HepG2 (cell line): ENCODE measurements around the gene CCNQ. TPM values are rescaled to one million over a fixed set of nuclear protein-coding genes. Genes with fewer than 3 reads are reported as not detected.

Experiments
- BCL6 ChIP-seq: IDR thresholded peaks from 2 replicates; pipeline ENCODE4 v1.6.1; 2016; ENCODE audit warnings: missing genetic modification reagents, missing compliant biosample characterization
- DPF2 ChIP-seq: sonication (generic); formaldehyde crosslinking; IDR thresholded peaks from 2 replicates; pipeline ENCODE4 v1.4.0; 2020; ENCODE audit warnings: mild to moderate bottlenecking, low read depth, missing genetic modification reagents, borderline replicate concordance
- ELF4 ChIP-seq: sonication (generic); formaldehyde crosslinking; IDR thresholded peaks from 2 replicates; pipeline ENCODE4 v1.5.0; 2020; ENCODE audit warnings: missing genetic modification reagents, mild to moderate bottlenecking, moderate library complexity, borderline replicate concordance
- GPN1 ChIP-seq: sonication (generic); formaldehyde crosslinking; IDR thresholded peaks from 2 replicates; pipeline ENCODE4 v1.5.1; 2020; ENCODE audit warnings: missing genetic modification reagents, borderline replicate concordance
- NR1H2 ChIP-seq: sonication (generic); formaldehyde crosslinking; IDR thresholded peaks from 2 replicates; pipeline ENCODE4 v1.8.1; 2022; ENCODE audit warnings: low read depth, missing genetic modification reagents, borderline replicate concordance
- SSRP1 ChIP-seq: IDR thresholded peaks from 2 replicates; pipeline ENCODE4 v1.6.1; 2016; ENCODE audit warnings: control low read depth
- ZBTB1 ChIP-seq: sonication (generic); formaldehyde crosslinking; IDR thresholded peaks from 2 replicates; pipeline ENCODE4 v1.4.0; 2020; ENCODE audit warnings: missing genetic modification reagents, borderline replicate concordance
- ZFP36L2 ChIP-seq: sonication (generic); formaldehyde crosslinking; IDR thresholded peaks from 2 replicates; pipeline ENCODE4 v1.4.0; 2020; ENCODE audit warnings: missing genetic modification reagents
- ZNF136 ChIP-seq: sonication (generic); formaldehyde crosslinking; IDR thresholded peaks from 2 replicates; pipeline ENCODE4 v1.8.1; 2022; ENCODE audit warnings: low read depth, mild to moderate bottlenecking, moderate library complexity, missing genetic modification reagents
- ZNF180 ChIP-seq: sonication (generic); formaldehyde crosslinking; IDR thresholded peaks from 2 replicates; pipeline ENCODE4 v1.4.0; 2020; ENCODE audit warnings: low read depth, missing genetic modification reagents, borderline replicate concordance
- ZNF260 ChIP-seq: sonication (generic); formaldehyde crosslinking; IDR thresholded peaks from 2 replicates; pipeline ENCODE4 v1.4.0; 2020; ENCODE audit warnings: missing genetic modification reagents, low read depth, mild to moderate bottlenecking, borderline replicate concordance
- polyA plus RNA-seq, 8 experiments: library from polyadenylated mRNA; depleted of rRNA in 3 of 8; stranded (reverse) in 7 of 8; unstranded in 1 of 8; fragments of >200 nt; fragmentation: Illumina TruSeq in 4 of 8; extraction: Trizol in 4 of 8; gene quantifications; 2 replicates each; pipeline versions ENCODE4 v1.2.1 to v1.2.3, GENCODE V29; 2011 to 2016; ENCODE audit warnings: low read depth in 4 of 8, missing spikeins in 1 of 8, mixed read lengths in 1 of 8; ENCODE audit not compliant: insufficient read depth in 1 of 8
- total RNA-seq, 5 experiments: library from RNA; depleted of rRNA; stranded (reverse); fragments of >200 nt; fragmentation: Illumina TruSeq; extraction: Trizol; gene quantifications; 2 replicates each; pipeline ENCODE4 v1.2.3, GENCODE V29; 2016; ENCODE audit warnings: low read depth in 1 of 5
- TF ChIP-seq, protein P1 (sequence below): sonication (generic); formaldehyde crosslinking; IDR thresholded peaks from 2 replicates; pipeline ENCODE4 v1.8.1; 2023; ENCODE audit warnings: missing genetic modification reagents, inconsistent platforms, borderline replicate concordance
- TF ChIP-seq, protein P2 (sequence below): sonication (generic); formaldehyde crosslinking; IDR thresholded peaks from 2 replicates; pipeline ENCODE4 v1.4.0; 2020; ENCODE audit warnings: missing genetic modification reagents, borderline replicate concordance
- TF ChIP-seq, protein P3 (sequence below): sonication (generic); formaldehyde crosslinking; IDR thresholded peaks from 2 replicates; pipeline ENCODE4 v1.8.1; 2023; ENCODE audit warnings: mild to moderate bottlenecking, inconsistent platforms, moderate library complexity, missing genetic modification reagents, borderline replicate concordance
- TF ChIP-seq, protein P4 (sequence below): IDR thresholded peaks from 2 replicates; pipeline ENCODE4 v1.6.1; 2016; ENCODE audit warnings: missing genetic modification reagents, missing compliant biosample characterization
- TF ChIP-seq, protein P5 (sequence below): sonication (generic); formaldehyde crosslinking; IDR thresholded peaks from 2 replicates; pipeline ENCODE4 v1.8.0; 2023; ENCODE audit warnings: mild to moderate bottlenecking, missing genetic modification reagents
- TF ChIP-seq, protein P6 (sequence below), 2 experiments: sonication (generic) in 1 of 2; formaldehyde crosslinking in 1 of 2; IDR thresholded peaks; 2 replicates each; pipeline versions ENCODE4 v1.6.1 to v1.9.0; 2014 to 2022; ENCODE audit warnings: antibody characterized with exemption in 1 of 2, borderline replicate concordance in 1 of 2, inconsistent platforms in 1 of 2, low read depth in 1 of 2, missing genetic modification reagents in 1 of 2

The CCNQ gene
- total and polyA plus RNA-seq, 2 of the 13 experiments (the other 11 are each of a cell fraction or from before 2014, with no cell fraction given): 15.0 to 25.5 TPM

DNA sequence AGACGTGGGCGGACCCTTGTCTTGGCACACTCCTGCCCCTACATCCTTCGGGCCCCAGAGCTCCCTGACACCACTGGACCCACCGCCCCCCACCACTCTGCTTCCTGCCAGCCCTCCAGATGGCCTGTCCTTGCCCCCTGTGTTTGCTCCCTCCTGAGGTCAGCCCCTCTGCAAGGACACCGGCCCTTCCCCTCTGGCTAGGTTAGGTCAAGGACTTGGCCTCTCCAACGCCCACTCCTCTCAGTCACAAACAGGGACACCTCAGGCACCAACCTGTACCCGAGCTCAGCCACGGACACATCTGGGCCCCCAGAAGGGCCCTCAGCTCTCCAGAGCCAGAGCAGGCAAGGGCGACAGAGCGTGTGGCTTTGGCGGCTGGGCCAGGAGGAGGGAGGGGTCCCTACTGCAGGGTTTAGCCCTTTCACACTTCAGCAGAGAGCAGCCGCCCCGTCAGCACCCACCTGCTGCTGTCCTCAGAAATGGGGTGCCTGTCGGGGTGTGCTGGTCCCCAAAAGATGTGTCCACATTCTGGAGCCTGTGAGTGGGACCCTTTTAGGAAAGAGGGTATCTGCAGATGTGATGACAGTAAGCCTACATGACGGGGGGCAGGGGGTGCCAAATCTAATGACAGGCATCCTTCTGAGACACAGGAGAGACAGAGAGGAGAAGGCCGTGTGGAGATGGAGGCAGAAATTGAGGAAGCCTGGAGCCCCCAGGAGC, 24.5 kb upstream of the CCNQ start (continued):
- TF ChIP-seq, protein P1, sequence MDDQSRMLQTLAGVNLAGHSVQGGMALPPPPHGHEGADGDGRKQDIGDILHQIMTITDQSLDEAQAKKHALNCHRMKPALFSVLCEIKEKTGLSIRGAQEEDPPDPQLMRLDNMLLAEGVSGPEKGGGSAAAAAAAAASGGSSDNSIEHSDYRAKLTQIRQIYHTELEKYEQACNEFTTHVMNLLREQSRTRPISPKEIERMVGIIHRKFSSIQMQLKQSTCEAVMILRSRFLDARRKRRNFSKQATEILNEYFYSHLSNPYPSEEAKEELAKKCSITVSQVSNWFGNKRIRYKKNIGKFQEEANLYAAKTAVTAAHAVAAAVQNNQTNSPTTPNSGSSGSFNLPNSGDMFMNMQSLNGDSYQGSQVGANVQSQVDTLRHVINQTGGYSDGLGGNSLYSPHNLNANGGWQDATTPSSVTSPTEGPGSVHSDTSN (CRISPR knock-in tag): no peak
- TF ChIP-seq SSRP1 (CRISPR knock-in tag) (no peak), ZNF180 (CRISPR knock-in tag) (no peak), BCL6 (CRISPR knock-in tag) (peak; percentile 47; the same call in 1 of the 2 replicates), ELF4 (CRISPR knock-in tag) (no peak), ZNF136 (CRISPR knock-in tag) (no peak), DPF2 (peak; percentile 67; the same call in 1 of the 2 replicates), ZNF260 (CRISPR knock-in tag) (no peak), ZBTB1 (CRISPR knock-in tag) (no peak), NR1H2 (CRISPR knock-in tag) (no peak), GPN1 (no peak), ZFP36L2 (CRISPR knock-in tag) (no peak)
- TF ChIP-seq, protein P2, sequence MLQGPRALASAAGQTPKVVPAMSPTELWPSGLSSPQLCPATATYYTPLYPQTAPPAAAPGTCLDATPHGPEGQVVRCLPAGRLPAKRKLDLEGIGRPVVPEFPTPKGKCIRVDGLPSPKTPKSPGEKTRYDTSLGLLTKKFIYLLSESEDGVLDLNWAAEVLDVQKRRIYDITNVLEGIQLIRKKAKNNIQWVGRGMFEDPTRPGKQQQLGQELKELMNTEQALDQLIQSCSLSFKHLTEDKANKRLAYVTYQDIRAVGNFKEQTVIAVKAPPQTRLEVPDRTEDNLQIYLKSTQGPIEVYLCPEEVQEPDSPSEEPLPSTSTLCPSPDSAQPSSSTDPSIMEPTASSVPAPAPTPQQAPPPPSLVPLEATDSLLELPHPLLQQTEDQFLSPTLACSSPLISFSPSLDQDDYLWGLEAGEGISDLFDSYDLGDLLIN (CRISPR knock-in tag): no peak
- TF ChIP-seq, protein P3, sequence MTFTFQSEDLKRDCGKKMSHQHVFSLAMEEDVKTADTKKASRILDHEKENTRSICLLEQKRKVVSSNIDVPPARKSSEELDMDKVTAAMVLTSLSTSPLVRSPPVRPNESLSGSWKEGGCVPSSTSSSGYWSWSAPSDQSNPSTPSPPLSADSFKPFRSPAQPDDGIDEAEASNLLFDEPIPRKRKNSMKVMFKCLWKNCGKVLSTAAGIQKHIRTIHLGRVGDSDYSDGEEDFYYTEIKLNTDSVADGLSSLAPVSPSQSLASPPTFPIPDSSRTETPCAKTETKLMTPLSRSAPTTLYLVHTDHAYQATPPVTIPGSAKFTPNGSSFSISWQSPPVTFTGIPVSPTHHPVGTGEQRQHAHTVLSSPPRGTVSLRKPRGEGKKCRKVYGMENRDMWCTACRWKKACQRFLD (CRISPR knock-in tag): no peak
- TF ChIP-seq, protein P4, sequence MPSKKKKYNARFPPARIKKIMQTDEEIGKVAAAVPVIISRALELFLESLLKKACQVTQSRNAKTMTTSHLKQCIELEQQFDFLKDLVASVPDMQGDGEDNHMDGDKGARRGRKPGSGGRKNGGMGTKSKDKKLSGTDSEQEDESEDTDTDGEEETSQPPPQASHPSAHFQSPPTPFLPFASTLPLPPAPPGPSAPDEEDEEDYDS (CRISPR knock-in tag): peak; percentile 86
- TF ChIP-seq, protein P5, sequence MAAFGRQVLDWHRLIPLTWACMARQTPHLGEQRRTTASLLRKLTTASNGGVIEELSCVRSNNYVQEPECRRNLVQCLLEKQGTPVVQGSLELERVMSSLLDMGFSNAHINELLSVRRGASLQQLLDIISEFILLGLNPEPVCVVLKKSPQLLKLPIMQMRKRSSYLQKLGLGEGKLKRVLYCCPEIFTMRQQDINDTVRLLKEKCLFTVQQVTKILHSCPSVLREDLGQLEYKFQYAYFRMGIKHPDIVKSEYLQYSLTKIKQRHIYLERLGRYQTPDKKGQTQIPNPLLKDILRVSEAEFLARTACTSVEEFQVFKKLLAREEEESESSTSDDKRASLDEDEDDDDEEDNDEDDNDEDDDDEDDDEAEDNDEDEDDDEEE (CRISPR knock-in tag): no peak
- TF ChIP-seq, protein P6, sequence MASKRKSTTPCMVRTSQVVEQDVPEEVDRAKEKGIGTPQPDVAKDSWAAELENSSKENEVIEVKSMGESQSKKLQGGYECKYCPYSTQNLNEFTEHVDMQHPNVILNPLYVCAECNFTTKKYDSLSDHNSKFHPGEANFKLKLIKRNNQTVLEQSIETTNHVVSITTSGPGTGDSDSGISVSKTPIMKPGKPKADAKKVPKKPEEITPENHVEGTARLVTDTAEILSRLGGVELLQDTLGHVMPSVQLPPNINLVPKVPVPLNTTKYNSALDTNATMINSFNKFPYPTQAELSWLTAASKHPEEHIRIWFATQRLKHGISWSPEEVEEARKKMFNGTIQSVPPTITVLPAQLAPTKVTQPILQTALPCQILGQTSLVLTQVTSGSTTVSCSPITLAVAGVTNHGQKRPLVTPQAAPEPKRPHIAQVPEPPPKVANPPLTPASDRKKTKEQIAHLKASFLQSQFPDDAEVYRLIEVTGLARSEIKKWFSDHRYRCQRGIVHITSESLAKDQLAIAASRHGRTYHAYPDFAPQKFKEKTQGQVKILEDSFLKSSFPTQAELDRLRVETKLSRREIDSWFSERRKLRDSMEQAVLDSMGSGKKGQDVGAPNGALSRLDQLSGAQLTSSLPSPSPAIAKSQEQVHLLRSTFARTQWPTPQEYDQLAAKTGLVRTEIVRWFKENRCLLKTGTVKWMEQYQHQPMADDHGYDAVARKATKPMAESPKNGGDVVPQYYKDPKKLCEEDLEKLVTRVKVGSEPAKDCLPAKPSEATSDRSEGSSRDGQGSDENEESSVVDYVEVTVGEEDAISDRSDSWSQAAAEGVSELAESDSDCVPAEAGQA (IDR thresholded peaks at IDR 0.05; ENCODE audit: low read depth): no peak
- TF ChIP-seq, protein P6 (CRISPR knock-in tag; IDR thresholded peaks at IDR 0.05; ENCODE audit: borderline replicate concordance): no peak
